ACHN (cell line): ENCODE data around the gene PGRMC2.
A peak's percentile ranks its signal among the peaks of the same experiment; 100 is the strongest.

Experiments used
- DNase-seq: peaks from one replicate; pipeline ENCODE4 v3.0.0-alpha.2; 2015
- in situ Hi-C: cut with HindIII; loops from 2 replicates; pipeline ENCODE4 v1.10.0; 2017; ENCODE audit warnings: low sequenced_read_pairs, low pct_ligation_motif_present, low pct_unique_long_range_greater_than_20kb

The PGRMC2 gene, protein sequence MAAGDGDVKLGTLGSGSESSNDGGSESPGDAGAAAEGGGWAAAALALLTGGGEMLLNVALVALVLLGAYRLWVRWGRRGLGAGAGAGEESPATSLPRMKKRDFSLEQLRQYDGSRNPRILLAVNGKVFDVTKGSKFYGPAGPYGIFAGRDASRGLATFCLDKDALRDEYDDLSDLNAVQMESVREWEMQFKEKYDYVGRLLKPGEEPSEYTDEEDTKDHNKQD

GRCh38 chr4:128287141-128287870, at the start of gene PGRMC2:
TSS of gene PGRMC2 (minus strand) at chr4:128287813. CDS start at chr4:128287790, 23 bp downstream.
- in situ Hi-C loops, result no loop called here
- DNase-seq, result peak; percentile 44

DNA sequence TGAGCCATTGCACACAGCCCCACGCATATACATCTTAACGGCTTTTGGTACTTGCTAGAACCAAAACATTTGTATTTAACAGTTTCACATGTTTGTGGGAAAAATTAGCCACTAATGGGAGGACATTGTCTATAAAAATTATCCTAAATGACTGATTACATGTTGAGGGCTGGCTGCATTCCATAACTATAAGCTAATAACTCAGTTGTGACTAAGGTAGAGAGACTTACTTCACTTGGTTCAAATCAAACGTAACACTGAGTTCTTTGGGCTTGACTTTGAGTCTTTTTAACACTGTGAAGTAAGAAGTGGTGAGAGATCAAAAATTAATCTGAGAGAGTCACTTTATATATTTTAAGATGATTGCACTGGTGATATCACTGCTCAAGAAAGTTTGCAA, 47.9 kb upstream of the PGRMC2 start:
- no peak for DNase-seq
- in situ Hi-C loops, result no loop called here

- no peak for DNase-seq
- in situ Hi-C loops, result no loop called here
Observed at GRCh38 chr4:128334256-128334655, 46.6 kb upstream of the PGRMC2 start.

DNA sequence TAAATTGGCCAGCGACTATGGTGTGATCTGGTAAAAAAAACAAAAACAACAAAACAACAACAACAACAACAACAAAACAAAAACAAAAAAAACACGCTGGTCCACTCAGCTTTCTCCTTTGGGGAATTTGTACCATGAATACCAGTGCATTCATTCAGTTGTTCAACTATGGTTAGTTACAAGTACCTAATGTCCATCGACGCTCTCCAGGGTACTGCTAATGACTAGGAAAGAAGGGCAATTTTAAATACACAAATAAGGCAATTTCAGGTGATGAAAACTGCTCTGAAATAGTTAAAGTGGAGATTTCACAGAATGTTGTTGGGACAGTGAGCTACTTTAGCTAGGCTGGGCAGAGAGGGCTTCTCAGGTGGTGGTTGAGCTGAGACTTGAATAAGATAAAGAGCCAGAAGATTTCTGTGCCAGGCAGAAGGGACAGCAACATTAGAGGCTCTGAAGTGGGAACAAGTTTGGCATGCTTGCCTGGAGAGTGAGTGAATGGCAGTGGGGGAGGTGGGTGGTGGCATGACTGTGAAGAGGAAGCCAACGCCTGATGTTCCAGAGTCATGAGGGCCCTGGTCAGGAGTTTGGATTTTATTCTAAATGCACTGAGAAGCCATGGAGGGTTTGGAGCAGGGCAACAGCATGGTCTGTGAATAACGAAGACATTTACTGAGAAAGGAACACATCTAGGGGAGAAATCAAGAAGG, 45.9 kb upstream of the PGRMC2 start:
- in situ Hi-C loops, result no loop called here
- DNase-seq, result no peak

DNA sequence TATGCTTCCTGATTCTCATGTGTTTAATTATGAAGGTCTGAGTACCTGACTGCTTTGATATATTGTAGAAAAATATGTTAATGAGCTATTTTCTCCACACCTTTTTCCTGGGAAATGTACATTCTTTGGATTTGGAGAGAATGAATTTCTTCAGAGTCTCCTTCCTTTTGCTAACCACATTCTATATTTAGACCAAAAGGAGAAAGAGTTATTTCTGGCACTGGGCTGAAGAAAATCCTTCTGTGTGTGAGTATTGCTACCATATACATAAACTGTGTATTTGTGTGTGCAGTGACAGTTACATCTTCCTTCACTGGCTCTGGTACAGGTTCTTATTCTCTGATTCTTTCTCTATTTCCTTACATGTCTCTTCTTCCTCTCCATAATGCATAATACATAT, 44.5 kb upstream of the PGRMC2 start:
- in situ Hi-C loops, result no loop called here
- no peak for DNase-seq

DNA sequence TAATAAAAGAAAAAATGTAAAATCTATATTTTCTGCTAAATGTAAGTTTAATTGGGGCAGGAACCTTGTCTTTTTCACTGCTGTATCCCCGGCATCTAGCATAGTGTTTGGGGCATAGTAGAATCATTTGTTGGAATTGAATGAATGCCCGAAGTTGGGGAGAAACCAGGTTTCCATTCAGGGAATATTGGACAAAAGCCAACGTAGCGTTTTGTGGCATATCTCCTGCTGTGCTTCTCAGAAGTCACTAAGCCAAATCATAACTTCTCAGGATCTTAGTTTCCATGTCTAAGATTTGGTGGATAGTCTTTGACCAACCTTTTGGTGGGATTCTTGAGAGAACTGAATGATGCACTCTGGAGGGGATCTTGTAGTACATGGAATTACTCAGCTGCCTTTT, 42.0 kb upstream of the PGRMC2 start:
- no peak for DNase-seq
- in situ Hi-C loops, result no loop called here

GRCh38 chr4:128328106-128328505, 40.5 kb upstream of the PGRMC2 start:
- in situ Hi-C loops, result no loop called here
- DNase-seq, result no peak

DNA sequence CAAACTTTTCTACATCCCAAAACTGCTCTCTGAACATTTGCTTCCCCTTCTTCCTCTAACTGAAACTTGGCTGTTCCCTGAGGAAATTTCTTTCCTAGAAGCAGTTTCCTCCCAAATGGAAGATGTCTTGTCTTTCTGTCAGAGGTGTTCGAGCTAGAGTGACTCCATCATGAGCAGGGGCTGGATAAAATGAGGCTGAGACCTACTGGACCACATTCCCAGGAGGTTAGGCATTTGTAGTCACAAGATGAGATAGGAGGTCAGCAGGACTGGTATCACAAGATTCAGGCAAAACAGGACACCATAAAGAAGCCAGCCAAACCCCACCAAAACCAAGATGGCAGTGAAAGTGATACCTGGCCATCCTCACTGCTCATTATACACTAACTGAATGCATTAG, 35.8 kb upstream of the PGRMC2 start:
- in situ Hi-C loops, result no loop called here
- DNase-seq, result no peak

- in situ Hi-C loops, result no loop called here
- peak; percentile 34 for DNase-seq
Observed at GRCh38 chr4:128322986-128323385, 35.4 kb upstream of the PGRMC2 start.

- no peak for DNase-seq
- in situ Hi-C loops, result no loop called here
Observed at GRCh38 chr4:128322311-128322710, 34.7 kb upstream of the PGRMC2 start.

- in situ Hi-C loops, result no loop called here
- DNase-seq, result no peak
Observed at GRCh38 chr4:128320656-128321055, 33.0 kb upstream of the PGRMC2 start.

DNA sequence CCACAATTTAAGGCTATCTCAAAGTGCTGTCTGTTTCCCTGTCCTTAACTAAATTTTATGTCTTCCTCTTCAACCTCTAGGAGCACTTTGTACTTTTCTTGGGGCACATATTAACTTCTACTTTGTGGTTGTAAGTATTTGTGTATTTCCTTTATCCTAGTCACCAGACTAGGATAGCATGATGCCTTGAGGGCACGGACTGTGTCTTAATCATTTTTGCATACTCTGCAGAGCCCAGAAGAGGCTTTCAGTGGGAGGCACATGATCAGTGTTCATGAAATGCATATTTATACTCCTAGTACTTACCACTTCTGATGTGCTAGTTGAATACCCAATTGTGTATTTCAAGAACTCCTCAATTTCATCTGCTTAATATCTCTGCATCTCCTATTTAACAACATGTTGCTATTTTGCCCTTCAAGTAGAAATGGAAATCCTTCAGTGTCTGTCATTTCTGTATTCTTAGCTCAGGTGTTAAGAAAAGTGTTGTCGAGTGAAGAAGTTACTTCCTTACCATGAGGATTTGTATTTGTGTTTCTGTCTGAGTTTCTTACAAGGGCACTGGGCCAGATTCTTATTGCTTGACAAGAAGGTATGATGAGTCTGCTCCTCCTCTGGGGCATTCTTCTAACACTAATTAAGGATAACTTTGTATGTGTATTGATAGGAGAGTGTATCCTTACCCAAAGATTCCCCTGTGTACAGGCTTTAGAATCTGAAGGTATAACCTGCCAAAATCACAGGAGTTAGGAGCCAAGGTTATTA, 28.3 kb upstream of the PGRMC2 start:
- no peak for DNase-seq
- in situ Hi-C loops, result no loop called here

- in situ Hi-C loops, result no loop called here
- no peak for DNase-seq
Observed at GRCh38 chr4:128311659-128312403, 24.2 kb upstream of the PGRMC2 start.

GRCh38 chr4:128310266-128310697, 22.7 kb upstream of the PGRMC2 start:
- in situ Hi-C loops, result no loop called here
- DNase-seq, result peak; percentile 31

- DNase-seq, result no peak
- in situ Hi-C loops, result no loop called here
Observed at GRCh38 chr4:128309585-128309984, 22.0 kb upstream of the PGRMC2 start.

DNA sequence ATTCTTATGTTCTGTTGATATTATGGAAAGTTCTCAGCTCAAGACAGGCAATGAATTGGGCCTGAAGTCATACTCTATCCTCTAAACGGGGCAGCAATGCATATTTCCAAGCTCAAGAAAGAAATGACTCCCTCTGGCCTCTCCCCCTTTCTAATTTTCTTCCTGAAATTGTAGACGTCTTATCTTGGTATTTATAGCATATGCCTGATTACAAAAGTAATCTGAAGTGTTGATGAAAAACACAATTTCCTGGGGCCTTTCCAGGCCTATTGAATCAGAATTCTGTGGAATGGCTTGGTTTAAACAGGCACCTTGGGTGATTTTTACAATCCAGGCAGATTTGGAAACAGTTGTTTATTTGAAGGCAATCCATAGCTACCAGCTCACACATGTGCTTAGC, 21.4 kb upstream of the PGRMC2 start:
- in situ Hi-C loops, result no loop called here
- DNase-seq, result no peak

DNA sequence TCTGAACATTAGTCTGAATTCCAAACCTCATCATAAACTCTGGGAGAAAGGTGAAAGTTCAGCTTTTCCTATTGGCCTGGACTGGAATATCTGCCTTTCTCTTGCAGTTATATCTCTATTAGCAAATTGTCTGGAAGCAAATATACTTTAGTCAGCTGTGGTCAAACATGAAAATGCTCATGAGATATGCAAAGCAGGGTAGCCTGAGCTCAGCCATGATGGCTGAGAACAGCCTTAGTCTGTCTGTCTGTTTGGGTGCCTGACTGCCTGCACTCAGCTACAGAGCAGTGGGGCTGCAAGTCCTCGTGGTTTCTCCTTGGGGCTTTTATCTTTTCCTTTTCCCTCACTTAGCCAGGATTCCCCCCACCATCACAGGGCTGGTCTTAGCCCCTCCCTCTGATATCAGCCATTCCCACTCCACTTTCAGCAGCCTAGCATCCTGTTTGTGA, 19.5 kb upstream of the PGRMC2 start:
- no peak for DNase-seq
- in situ Hi-C loops, result no loop called here

DNA sequence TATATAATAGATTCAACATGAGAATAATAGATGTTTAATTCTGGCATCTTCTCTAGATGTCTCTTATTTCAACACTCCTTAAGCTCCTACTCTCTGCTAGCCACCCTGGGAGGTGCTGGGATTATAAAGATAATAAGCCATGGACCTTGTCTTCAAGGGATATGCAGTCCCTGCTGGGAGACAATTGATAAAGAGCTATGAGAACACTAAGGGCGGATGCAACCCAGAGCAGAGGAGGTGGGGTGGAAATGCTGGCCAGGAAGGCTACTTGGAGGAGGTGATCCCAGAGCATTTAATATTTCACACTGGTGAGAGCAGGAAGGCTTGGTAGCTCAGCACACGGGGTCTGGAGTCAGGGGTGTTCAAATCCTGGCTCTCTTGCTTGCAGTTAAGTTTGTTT, 18.3 kb upstream of the PGRMC2 start:
- in situ Hi-C loops, result no loop called here
- DNase-seq, result no peak
